NCI-H1436 treated with DMSO at 0.1 percent for 48 hours (cell line): ENCODE measurements around the gene BMP7.
"Not testable (repeated sequence)": the region's sequence is repeated elsewhere in the genome, so short reads cannot be mapped to it uniquely, and the experiment has no call there.

Experiments
- DNase-seq: peaks from one replicate; lab custom pipeline; 2025; lab: John Stamatoyannopoulos, UW

Gene BMP7

GRCh38 chr20:57210911-57211280 is 55.5 kb downstream of the BMP7 start:
- no peak for DNase-seq

DNA sequence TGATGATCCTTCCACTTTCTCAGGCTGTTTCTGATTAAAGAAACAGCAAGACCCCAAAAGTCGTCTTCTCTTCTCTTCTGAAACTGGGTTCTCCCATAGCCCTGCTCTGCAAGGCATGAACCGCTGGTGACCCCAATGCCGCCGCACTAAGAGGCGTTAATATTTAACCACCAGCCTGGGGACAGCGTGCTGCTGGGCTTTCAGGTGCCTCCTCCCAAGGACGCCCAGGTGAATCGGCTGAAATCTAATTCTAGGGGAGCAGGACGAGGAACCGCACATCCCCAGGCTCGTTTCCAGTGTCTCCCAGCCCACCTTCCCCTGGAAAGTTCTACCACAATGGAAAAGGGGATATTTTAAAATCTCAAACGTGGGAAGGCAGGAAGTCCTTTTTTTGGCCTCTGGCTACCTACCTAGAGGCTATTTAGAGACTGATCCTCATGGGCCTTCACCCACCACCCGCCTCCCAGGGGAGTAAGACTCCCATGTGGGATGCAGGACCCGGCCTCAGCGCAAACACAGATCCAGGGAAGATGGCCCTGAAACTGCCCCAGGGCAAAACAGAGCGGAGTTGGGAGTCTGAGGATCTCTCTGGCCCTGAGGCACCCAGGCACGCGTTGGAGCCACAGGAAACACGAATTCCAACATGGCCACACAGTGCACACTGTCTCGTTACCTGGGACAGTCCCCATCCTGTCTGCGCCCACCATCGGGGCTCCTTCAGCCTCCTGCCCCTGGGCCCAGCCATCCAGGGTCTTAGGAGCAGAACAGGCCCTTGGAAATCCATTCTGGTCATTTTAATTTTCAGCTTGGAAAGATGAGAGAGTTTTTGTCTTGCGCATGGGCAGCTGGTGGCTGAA is 56.2 kb downstream of the BMP7 start:
- DNase-seq = no peak

- DNase-seq = no peak
These were observed 57.0 kb downstream of the BMP7 start for GRCh38 chr20:57209413-57209812.

DNA sequence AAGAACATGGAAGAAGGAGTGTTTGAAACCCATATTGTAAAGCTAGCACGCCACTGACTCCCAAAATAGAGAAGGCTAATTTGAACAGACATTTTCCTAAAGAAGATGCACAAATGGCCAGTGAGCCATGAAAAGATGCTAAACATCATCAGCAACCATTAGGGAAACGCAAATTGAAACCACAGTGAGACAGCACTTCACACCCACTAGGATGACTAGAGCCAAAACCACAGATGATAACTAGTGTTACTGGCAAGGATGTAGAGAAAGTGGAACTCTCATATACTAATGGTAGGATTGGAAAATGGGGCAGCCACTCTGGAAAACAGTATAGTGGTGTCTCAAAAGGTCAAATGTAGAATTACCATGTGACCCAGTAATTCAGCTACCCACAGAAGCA is 58.2 kb downstream of the BMP7 start:
- no peak for DNase-seq

GRCh38 chr20:57207251-57207650 is 59.2 kb downstream of the BMP7 start:
- DNase-seq = no peak

DNA sequence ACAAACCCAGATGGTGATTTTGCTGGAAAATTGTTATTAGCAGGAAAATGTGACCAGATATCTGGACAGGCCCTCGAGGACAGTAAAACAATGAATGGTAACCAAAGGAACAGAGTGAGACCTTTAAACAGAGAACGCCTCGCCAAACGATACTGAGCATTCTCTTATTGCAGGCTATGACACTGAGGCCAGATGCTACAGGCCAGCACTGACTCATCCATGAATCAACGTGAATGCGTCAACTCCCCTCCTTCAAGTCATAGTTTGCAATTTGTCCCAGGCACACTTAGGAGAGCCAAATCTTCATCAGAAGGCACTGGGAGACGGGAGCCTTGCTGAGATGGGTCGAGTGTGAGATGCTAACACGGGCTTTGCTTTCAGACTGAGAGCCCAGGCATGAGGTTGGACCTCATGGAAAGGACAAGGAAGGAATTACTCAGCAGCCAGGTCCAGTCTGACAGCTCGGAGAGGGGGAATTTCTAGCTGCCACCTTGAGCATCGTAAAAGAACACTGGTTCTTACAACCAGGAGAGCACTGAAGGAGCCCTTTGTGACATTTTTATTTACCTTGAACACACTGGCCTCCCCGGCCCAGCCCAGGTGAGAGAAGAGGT is 60.7 kb downstream of the BMP7 start:
- no peak for DNase-seq

- no peak for DNase-seq
These were observed 62.5 kb downstream of the BMP7 start for GRCh38 chr20:57203986-57204385.

- DNase-seq = no peak
These were observed 63.2 kb downstream of the BMP7 start for GRCh38 chr20:57203204-57203603.

GRCh38 chr20:57202309-57202708 is 64.1 kb downstream of the BMP7 start:
- DNase-seq = no peak

DNA sequence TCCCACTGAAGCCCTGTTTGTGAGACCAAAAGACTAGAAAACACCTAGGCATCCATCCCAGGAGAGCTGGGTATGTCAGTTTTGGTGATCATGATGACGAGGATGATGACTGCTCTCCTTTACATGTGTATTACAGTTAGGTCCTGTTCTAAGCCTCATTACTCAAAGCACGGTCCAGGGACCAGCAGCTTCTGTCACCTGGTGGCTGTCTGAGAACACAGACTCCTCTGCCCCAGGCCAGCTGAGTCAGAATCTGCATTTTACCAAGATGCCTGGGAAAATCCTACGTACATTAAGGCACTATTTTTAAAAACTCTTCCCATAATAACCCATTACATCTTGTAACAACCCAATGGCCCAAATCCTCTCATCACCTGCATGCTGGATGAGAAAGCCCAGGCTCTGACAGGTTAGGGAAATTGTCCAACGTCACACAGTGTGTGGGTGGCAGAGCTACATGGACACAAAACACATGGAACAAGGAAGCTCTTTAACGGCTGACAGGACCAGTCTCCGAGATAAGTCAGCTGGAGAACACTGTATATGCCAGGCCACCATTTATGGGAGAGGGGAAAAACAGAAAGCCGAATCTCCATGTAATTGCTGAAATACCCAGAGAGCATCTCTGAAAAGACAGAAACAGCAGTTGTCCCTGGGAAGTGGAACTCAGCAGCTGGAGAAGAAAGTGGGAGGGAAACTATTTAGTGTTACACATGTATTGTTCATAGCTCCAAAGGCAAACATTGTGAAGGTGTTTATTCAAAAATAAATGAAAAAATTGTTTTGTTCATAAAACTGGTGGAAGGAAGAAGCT is 65.4 kb downstream of the BMP7 start:
- no peak for DNase-seq

DNA sequence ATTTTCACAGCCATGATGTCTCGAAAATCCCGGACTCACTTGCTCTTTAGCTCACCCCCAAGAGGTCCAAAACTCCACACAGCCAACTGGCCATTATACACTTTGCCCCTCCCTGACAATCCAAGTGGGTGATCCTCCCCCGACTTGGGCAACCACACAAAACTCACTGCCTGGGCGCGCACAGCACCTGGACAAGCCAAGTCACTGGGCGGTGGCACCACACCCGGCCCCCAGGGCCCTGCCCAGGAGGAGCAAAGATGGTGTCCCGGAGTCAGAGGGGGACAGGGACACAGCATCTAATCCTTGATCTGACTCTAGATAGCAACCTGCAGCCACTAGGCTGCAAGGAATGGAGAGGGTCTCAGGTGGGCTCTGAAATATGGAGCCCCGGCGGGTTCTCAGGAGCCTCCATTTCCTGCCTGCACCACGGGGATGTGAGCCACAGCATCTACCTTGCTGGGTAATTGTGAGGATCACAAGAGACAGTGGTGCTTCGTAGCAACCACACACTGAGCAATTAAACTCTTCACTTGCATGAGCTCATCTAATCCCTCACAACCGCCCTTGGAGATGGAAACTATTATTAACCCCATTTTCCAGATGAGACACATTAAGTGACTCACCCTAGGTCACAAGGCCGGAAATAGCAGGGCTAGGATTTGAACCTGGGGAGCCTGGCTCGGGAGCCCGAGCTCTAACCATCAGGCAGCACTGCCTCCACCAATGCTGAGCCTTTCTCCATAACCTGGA is 66.6 kb downstream of the BMP7 start:
- DNase-seq = no peak

DNA sequence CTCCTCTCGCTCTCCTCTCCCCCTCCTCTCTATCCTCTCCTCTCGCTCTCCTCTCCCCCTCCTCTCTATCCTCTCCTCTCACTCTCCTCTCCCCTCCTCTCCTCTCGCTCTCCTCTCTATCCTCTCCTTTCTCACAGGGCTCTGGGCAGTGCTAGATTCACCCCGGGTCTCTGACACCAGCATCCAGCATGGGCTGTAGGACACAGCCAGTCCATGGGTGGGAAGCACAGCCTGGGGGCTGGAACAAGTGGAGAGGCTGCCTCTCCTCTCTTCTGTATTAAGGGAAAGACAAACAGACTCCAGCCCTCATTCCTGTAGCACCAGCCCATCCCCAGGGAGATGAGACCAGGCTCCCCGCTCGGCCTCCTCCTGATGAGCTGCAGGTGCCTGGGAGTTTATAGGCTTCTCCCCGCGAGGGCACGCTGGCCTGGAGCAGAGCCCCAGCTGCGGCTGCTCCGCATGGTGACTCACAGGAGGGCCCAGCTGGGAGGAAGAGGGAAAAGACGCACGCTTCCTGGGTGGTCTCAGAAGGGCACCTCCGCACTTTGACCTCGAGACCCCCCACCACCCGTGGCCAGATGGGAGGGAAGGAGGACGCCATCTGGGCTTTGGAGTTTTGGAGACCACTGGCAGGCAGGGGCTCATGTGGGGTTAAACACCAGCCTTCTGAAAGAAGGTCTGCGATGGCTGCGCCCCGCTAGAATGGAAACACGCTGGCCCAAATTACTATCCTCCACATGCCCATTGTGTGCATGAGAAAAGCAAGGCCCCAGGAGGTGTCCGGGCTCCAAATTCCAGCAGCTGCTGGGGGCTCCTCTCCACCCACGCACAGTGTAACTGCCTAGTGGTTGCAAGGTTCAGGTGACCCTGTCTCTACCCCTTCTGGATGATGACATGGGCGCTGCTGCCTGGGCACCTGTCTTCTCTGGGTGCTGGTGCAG is 68.0 kb downstream of the BMP7 start:
- DNase-seq = no peak

- DNase-seq = no peak
These were observed 68.9 kb downstream of the BMP7 start for GRCh38 chr20:57197352-57198131.

DNA sequence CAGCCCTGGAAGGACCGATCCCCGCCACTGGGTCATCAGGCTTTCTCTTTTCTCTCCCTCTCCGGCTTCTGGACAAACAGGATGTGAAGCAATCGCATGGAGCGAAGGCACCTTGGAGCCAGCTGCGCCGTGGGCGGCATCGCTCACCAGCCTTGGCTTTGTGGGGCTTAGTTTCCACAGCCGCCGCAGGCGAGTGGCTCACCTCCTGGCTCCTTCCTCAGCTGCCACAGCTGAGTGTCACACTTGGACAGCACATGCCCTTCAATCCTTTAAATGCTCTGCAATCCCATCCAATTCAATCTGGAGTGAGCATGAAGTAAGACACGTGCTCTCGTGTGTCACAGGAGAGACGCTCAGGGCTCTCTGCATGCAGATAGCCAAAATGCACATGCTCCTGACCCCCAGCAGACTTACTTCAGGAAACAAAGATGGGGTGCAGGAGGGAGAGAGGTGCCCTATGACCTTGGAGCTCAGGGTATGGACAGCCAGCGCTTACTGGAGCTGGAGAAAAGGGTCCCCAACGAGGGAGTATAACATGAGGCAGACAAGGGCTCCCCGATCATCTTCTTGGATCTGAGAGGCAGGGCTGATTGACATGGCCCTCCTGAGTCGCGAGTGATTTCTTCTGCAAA is 70.9 kb downstream of the BMP7 start:
- no peak for DNase-seq

DNA sequence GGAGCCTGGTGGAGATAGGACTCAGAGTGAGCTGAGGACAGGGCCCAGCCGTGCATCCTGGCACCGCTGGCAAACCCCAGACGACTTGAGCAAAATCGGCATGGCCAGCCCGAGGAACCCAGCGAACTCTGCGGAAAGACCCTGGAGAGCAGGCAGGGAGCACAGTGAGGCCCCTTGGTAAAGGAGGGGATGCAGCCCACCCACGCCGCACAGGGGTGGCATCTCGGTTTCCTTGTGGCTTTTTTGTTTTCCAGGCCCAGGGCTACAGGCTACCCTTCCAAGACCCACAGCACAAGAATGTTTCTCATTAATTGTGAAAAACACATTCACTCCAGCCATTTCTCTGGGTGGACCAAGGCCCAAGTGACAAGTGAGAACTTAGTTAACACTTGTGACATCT is 71.4 kb downstream of the BMP7 start:
- no peak for DNase-seq

- DNase-seq = no peak
These were observed 72.3 kb downstream of the BMP7 start for GRCh38 chr20:57194154-57194553.

- DNase-seq = no peak
These were observed 73.3 kb downstream of the BMP7 start for GRCh38 chr20:57193094-57193493.

GRCh38 chr20:57192311-57192710 is 74.1 kb downstream of the BMP7 start:
- no peak for DNase-seq

DNA sequence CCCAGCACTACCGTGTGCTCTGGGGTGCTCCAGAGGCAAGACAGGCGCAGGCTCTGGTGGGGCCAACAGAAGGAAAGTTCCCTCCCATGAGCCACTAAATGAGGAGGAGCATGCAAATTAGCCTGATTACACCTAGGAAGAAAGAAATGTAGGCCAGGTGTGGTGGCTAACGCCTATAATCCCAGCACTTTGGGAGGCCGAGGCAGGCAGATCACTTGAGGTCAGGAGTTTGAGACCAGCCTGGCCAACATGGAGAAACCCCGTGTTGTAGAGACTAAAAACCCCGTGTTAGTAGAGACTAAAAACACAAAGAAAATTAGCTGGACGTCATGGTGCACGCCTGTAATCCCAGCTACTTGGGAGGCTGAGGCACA is 75.2 kb downstream of the BMP7 start:
- DNase-seq = not testable (repeated sequence)
